ENCODE results near the gene PALLD. TPM values are rescaled to one million over a fixed set of nuclear protein-coding genes. Genes with fewer than 3 reads are reported as not detected.
"Not testable (repeated sequence)": the region's sequence is repeated elsewhere in the genome, so short reads cannot be mapped to it uniquely, and the experiment has no call there.

PALLD gene
- total RNA-seq, 1 experiment from 2014 or later: 27.6 TPM

- DNase-seq: no peak
- Mint-ChIP-seq H3K36me3 (ENCODE audit: insufficient read depth, unreplicated experiment) (no peaks in the 10 kb centered on the region), H3K4me3 (ENCODE audit: low read depth, unreplicated experiment) (no peak overlapping the region), H3K9me3 (ENCODE audit: low read depth, unreplicated experiment) (no peaks in the 10 kb centered on the region), H3K4me1 (ENCODE audit: low read depth, unreplicated experiment) (peaks cover 16% of the 10 kb centered on the region), H3K27ac (ENCODE audit: unreplicated experiment) (no peak overlapping the region), H3K27me3 (ENCODE audit: unreplicated experiment) (no peaks in the 10 kb centered on the region)
- CTCF ChIA-PET: interaction anchor here (1.1 kb wide), 1 partner anchor 12 kb away, joined by 3 read pairs; no protein-coding TSS in a partner anchor
- no TSS peak for BruUV-seq (replicated peaks)
- intact Hi-C loops (cut with micrococcal nuclease; ENCODE audit: unreplicated experiment): no loop called here
- TF ChIP-seq CTCF (IDR thresholded peaks at IDR 0.05; ENCODE audit: unreplicated experiment): no peak
These were observed 300.3 kb downstream of the PALLD start for GRCh38 chr4:168797194-168797593.

- no peaks in the 10 kb centered on the region for H3K36me3 Mint-ChIP-seq (ENCODE audit: insufficient read depth, unreplicated experiment)
- no peak for DNase-seq
- H3K9me3 Mint-ChIP-seq (ENCODE audit: low read depth, unreplicated experiment): no peaks in the 10 kb centered on the region
- intact Hi-C loops (cut with micrococcal nuclease; ENCODE audit: unreplicated experiment): no loop called here
- no peak overlapping the region for H3K4me3 Mint-ChIP-seq (ENCODE audit: low read depth, unreplicated experiment)
- CTCF ChIA-PET: no interaction called here
- no TSS peak for BruUV-seq (replicated peaks)
- H3K4me1 Mint-ChIP-seq (ENCODE audit: low read depth, unreplicated experiment): peaks cover 16% of the 10 kb centered on the region
- no peak for TF ChIP-seq CTCF (IDR thresholded peaks at IDR 0.05; ENCODE audit: unreplicated experiment)
- no peak overlapping the region for H3K27ac Mint-ChIP-seq (ENCODE audit: unreplicated experiment)
- H3K27me3 Mint-ChIP-seq (ENCODE audit: unreplicated experiment): no peaks in the 10 kb centered on the region
These were observed 301.0 kb downstream of the PALLD start for GRCh38 chr4:168797738-168798375.

- intact Hi-C loops (cut with micrococcal nuclease; ENCODE audit: unreplicated experiment): no loop called here
- no peaks in the 10 kb centered on the region for H3K36me3 Mint-ChIP-seq (ENCODE audit: insufficient read depth, unreplicated experiment)
- no peak for DNase-seq
- no peak overlapping the region for H3K27ac Mint-ChIP-seq (ENCODE audit: unreplicated experiment)
- CTCF ChIA-PET: no interaction called here
- H3K27me3 Mint-ChIP-seq (ENCODE audit: unreplicated experiment): no peaks in the 10 kb centered on the region
- BruUV-seq (replicated peaks): no TSS peak
- no peaks in the 10 kb centered on the region for H3K9me3 Mint-ChIP-seq (ENCODE audit: low read depth, unreplicated experiment)
- no peak for TF ChIP-seq CTCF (IDR thresholded peaks at IDR 0.05; ENCODE audit: unreplicated experiment)
- H3K4me1 Mint-ChIP-seq (ENCODE audit: low read depth, unreplicated experiment): peaks cover 16% of the 10 kb centered on the region
- H3K4me3 Mint-ChIP-seq (ENCODE audit: low read depth, unreplicated experiment): no peak overlapping the region
These were observed 304.1 kb downstream of the PALLD start for GRCh38 chr4:168800926-168801325.

- Mint-ChIP-seq H3K9me3 (ENCODE audit: low read depth, unreplicated experiment) (no peaks in the 10 kb centered on the region), H3K4me3 (ENCODE audit: low read depth, unreplicated experiment) (no peak overlapping the region), H3K4me1 (ENCODE audit: low read depth, unreplicated experiment) (peaks cover 4% of the 10 kb centered on the region), H3K27me3 (ENCODE audit: unreplicated experiment) (no peaks in the 10 kb centered on the region), H3K27ac (ENCODE audit: unreplicated experiment) (no peak overlapping the region), H3K36me3 (ENCODE audit: insufficient read depth, unreplicated experiment) (no peaks in the 10 kb centered on the region)
- no peak for TF ChIP-seq CTCF (IDR thresholded peaks at IDR 0.05; ENCODE audit: unreplicated experiment)
- BruUV-seq (replicated peaks): no TSS peak
- DNase-seq: no peak
- intact Hi-C loops (cut with micrococcal nuclease; ENCODE audit: unreplicated experiment): no loop called here
- CTCF ChIA-PET: no interaction called here
These were observed 305.4 kb downstream of the PALLD start for GRCh38 chr4:168802222-168802621.

- intact Hi-C loops (cut with micrococcal nuclease; ENCODE audit: unreplicated experiment); H3K4me3 Mint-ChIP-seq (ENCODE audit: low read depth, unreplicated experiment); H3K27ac Mint-ChIP-seq (ENCODE audit: unreplicated experiment); H3K27me3 Mint-ChIP-seq (ENCODE audit: unreplicated experiment); H3K36me3 Mint-ChIP-seq (ENCODE audit: insufficient read depth, unreplicated experiment); DNase-seq; CTCF ChIA-PET; H3K4me1 Mint-ChIP-seq (ENCODE audit: low read depth, unreplicated experiment); BruUV-seq (replicated peaks); H3K9me3 Mint-ChIP-seq (ENCODE audit: low read depth, unreplicated experiment): not testable (repeated sequence)
These were observed 306.2 kb downstream of the PALLD start for GRCh38 chr4:168803052-168803451.

Data from Calu3 (cell line).